ENCODE data around the gene UPK3A. TPM values are rescaled to one million over a fixed set of nuclear protein-coding genes. Genes with fewer than 3 reads are reported as not detected.

Gene UPK3A
- polyA plus RNA-seq, 1 donor from 2014 or later: not detected

DNA sequence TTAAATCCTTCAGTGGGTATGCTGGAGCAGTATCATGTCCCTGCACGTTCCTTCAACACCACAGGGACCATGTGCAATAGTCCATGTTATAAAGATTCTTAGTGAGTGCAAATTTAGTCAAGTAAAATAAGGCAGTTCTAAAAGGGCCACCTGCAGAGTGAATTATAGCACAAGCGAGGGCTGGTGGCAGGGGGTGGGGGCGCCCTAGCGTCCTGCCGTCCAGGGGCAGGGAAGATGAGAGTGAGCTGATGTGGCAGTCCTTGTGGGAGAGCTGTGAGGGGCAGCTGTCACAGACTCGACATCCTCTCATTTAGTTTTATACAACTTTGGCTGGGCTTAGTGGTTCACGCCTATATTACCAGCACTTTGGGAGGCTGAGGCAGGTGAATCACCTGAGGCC lies 54.0 kb downstream of the UPK3A start:
- Histone ChIP-seq H3K9ac (ENCODE audit: low read length) (no peak overlapping the region), H3K27ac (ENCODE audit: low read length) (no peak overlapping the region), H3F3A (ENCODE audit: insufficient read depth, low read length, poor library complexity, severe bottlenecking) (no peaks in the 10 kb centered on the region), H3K4me3 (ENCODE audit: low read length) (no peak overlapping the region), H3K79me2 (replicated peaks; ENCODE audit: insufficient read depth, low read length) (no peaks in the 10 kb centered on the region), H3K27me3 (ENCODE audit: insufficient read depth, low read depth, low read length) (no peaks in the 10 kb centered on the region), H4K20me1 (ENCODE audit: insufficient read depth) (no peaks in the 10 kb centered on the region), H2AFZ (ENCODE audit: low read depth, low read length) (no peak overlapping the region), H3K36me3 (ENCODE audit: insufficient read depth, low read length) (no peaks in the 10 kb centered on the region), H3K9me3 (ENCODE audit: low read length) (no peaks in the 10 kb centered on the region), H3K4me2 (ENCODE audit: low read length) (no peak overlapping the region), H3K9me2 (ENCODE audit: insufficient read depth, low read length) (no peaks in the 10 kb centered on the region)
- TF ChIP-seq MXI1 (conservative IDR thresholded peaks at IDR 0.05; ENCODE audit: poor library complexity, severe bottlenecking): no peak
- TF ChIP-seq TAF1 (IDR thresholded peaks at IDR 0.05; ENCODE audit: low read depth): no peak
- TF ChIP-seq EZH2 (IDR thresholded peaks at IDR 0.05; ENCODE audit: borderline replicate concordance, insufficient read depth, low read length, poor library complexity, severe bottlenecking): no peak
- TF ChIP-seq POLR2AphosphoS5 (IDR thresholded peaks at IDR 0.05): no peak
- TF ChIP-seq SMC3 (conservative IDR thresholded peaks at IDR 0.05; ENCODE audit: poor library complexity): no peak
- TF ChIP-seq EP300 (conservative IDR thresholded peaks at IDR 0.05; ENCODE audit: poor library complexity, severe bottlenecking): no peak
- TF ChIP-seq, protein P1, sequence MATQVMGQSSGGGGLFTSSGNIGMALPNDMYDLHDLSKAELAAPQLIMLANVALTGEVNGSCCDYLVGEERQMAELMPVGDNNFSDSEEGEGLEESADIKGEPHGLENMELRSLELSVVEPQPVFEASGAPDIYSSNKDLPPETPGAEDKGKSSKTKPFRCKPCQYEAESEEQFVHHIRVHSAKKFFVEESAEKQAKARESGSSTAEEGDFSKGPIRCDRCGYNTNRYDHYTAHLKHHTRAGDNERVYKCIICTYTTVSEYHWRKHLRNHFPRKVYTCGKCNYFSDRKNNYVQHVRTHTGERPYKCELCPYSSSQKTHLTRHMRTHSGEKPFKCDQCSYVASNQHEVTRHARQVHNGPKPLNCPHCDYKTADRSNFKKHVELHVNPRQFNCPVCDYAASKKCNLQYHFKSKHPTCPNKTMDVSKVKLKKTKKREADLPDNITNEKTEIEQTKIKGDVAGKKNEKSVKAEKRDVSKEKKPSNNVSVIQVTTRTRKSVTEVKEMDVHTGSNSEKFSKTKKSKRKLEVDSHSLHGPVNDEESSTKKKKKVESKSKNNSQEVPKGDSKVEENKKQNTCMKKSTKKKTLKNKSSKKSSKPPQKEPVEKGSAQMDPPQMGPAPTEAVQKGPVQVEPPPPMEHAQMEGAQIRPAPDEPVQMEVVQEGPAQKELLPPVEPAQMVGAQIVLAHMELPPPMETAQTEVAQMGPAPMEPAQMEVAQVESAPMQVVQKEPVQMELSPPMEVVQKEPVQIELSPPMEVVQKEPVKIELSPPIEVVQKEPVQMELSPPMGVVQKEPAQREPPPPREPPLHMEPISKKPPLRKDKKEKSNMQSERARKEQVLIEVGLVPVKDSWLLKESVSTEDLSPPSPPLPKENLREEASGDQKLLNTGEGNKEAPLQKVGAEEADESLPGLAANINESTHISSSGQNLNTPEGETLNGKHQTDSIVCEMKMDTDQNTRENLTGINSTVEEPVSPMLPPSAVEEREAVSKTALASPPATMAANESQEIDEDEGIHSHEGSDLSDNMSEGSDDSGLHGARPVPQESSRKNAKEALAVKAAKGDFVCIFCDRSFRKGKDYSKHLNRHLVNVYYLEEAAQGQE (IDR thresholded peaks at IDR 0.05; ENCODE audit: borderline replicate concordance): no peak
- TF ChIP-seq RAD21 (conservative IDR thresholded peaks at IDR 0.05): no peak
- TF ChIP-seq, protein P2, sequence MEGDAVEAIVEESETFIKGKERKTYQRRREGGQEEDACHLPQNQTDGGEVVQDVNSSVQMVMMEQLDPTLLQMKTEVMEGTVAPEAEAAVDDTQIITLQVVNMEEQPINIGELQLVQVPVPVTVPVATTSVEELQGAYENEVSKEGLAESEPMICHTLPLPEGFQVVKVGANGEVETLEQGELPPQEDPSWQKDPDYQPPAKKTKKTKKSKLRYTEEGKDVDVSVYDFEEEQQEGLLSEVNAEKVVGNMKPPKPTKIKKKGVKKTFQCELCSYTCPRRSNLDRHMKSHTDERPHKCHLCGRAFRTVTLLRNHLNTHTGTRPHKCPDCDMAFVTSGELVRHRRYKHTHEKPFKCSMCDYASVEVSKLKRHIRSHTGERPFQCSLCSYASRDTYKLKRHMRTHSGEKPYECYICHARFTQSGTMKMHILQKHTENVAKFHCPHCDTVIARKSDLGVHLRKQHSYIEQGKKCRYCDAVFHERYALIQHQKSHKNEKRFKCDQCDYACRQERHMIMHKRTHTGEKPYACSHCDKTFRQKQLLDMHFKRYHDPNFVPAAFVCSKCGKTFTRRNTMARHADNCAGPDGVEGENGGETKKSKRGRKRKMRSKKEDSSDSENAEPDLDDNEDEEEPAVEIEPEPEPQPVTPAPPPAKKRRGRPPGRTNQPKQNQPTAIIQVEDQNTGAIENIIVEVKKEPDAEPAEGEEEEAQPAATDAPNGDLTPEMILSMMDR (IDR thresholded peaks at IDR 0.05; ENCODE audit: poor library complexity, severe bottlenecking): no peak

DNA sequence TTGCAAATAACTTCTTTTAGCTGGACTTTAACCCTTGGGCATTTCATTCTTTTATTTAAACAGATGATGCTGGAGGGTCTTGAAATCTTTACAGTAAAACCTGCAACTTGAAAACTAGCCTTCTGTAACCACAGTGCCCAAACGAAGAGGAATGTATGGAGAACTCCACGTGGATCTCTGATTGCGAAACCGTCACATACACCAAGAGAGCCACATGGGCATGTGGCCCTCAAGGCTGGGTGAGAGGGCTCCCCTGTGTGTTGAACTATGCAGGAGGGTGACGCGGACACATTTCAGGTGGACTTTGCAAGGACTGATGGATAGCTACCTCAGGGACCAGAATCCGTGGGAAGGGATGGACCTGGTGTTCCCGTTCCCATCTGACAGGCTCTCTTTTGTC lies 55.6 kb downstream of the UPK3A start:
- no peak for TF ChIP-seq EZH2 (IDR thresholded peaks at IDR 0.05; ENCODE audit: borderline replicate concordance, insufficient read depth, low read length, poor library complexity, severe bottlenecking)
- TF ChIP-seq, protein P1 (IDR thresholded peaks at IDR 0.05; ENCODE audit: borderline replicate concordance): no peak
- TF ChIP-seq POLR2AphosphoS5 (IDR thresholded peaks at IDR 0.05): no peak
- no peak for TF ChIP-seq TAF1 (IDR thresholded peaks at IDR 0.05; ENCODE audit: low read depth)
- TF ChIP-seq EP300 (conservative IDR thresholded peaks at IDR 0.05; ENCODE audit: poor library complexity, severe bottlenecking): no peak
- no peak for TF ChIP-seq RAD21 (conservative IDR thresholded peaks at IDR 0.05)
- TF ChIP-seq SMC3 (conservative IDR thresholded peaks at IDR 0.05; ENCODE audit: poor library complexity): no peak
- no peak for TF ChIP-seq MXI1 (conservative IDR thresholded peaks at IDR 0.05; ENCODE audit: poor library complexity, severe bottlenecking)
- TF ChIP-seq, protein P2 (IDR thresholded peaks at IDR 0.05; ENCODE audit: poor library complexity, severe bottlenecking): no peak
- Histone ChIP-seq H3K27ac (ENCODE audit: low read length) (no peak overlapping the region), H3F3A (ENCODE audit: insufficient read depth, low read length, poor library complexity, severe bottlenecking) (no peaks in the 10 kb centered on the region), H4K20me1 (ENCODE audit: insufficient read depth) (no peaks in the 10 kb centered on the region), H3K4me2 (ENCODE audit: low read length) (no peak overlapping the region), H3K9ac (ENCODE audit: low read length) (no peak overlapping the region), H3K27me3 (ENCODE audit: insufficient read depth, low read depth, low read length) (no peaks in the 10 kb centered on the region), H2AFZ (ENCODE audit: low read depth, low read length) (no peak overlapping the region), H3K9me3 (ENCODE audit: low read length) (no peaks in the 10 kb centered on the region), H3K4me3 (ENCODE audit: low read length) (no peak overlapping the region), H3K36me3 (ENCODE audit: insufficient read depth, low read length) (no peaks in the 10 kb centered on the region), H3K9me2 (ENCODE audit: insufficient read depth, low read length) (no peaks in the 10 kb centered on the region), H3K79me2 (replicated peaks; ENCODE audit: insufficient read depth, low read length) (no peaks in the 10 kb centered on the region)

Measured in neural cell (in vitro differentiated cells).